Common myeloid progenitor, CD34-positive (primary cell): Measurements from ENCODE around the gene PYM1.
A peak's percentile ranks its signal among the peaks of the same experiment; 100 is the strongest.

ENCODE experiments used
- CTCF ChIA-PET: fragments of 350-600 bp; sonication (Branson Sonifier 250); formaldehyde crosslinking; loops from one replicate; lab custom pipeline; 2021; ENCODE audit warnings: antibody characterized with exemption; lab: Charles Lee
- POLR2A ChIA-PET: fragments of 350-600 bp; sonication (Branson Sonifier 250); formaldehyde crosslinking; loops from one replicate; lab custom pipeline; 2021; ENCODE audit warnings: antibody characterized with exemption; lab: Charles Lee
- DNase-seq, 3 donors: peaks; one replicate each; pipeline versions ENCODE4 v3.0.0 to v3.0.0-alpha.2; 2013
- H3K27ac ChIP-seq, 2 experiments: 1 replicate in 1 of 2; 2 replicates in 1 of 2; pipeline ENCODE4 v1.7.0; 2013; ENCODE audit warnings: inconsistent platforms in 2 of 2, low read length in 2 of 2, mild to moderate bottlenecking in 2 of 2, low read depth in 1 of 2, moderate library complexity in 1 of 2; ENCODE audit not compliant: severe bottlenecking in 2 of 2, insufficient read depth in 1 of 2, poor library complexity in 1 of 2
- H3K27me3 ChIP-seq, 5 experiments: replicated peaks in 2 of 5; 1 replicate in 3 of 5; 2 replicates in 2 of 5; pipeline versions ENCODE4 v1.6.1 to v1.7.0; 2013; ENCODE audit warnings: low read length in 4 of 5, mild to moderate bottlenecking in 2 of 5, moderate library complexity in 2 of 5, inconsistent platforms in 1 of 5; ENCODE audit not compliant: insufficient read depth in 5 of 5, control insufficient read depth in 4 of 5
- H3K36me3 ChIP-seq, 4 experiments: 1 replicate in 2 of 4; 2 replicates in 2 of 4; pipeline versions ENCODE4 v1.6.1 to v1.7.0; 2013; ENCODE audit warnings: low read length in 3 of 4, control low read depth in 1 of 4, mild to moderate bottlenecking in 1 of 4; ENCODE audit not compliant: control insufficient read depth in 4 of 4, insufficient read depth in 4 of 4
- H3K4me1 ChIP-seq, 4 experiments: 1 replicate in 3 of 4; 2 replicates in 1 of 4; pipeline versions ENCODE4 v1.6.1 to v1.7.1; 2013; ENCODE audit warnings: low read length in 3 of 4, mild to moderate bottlenecking in 3 of 4, control low read depth in 1 of 4, inconsistent platforms in 1 of 4, moderate library complexity in 1 of 4; ENCODE audit not compliant: control insufficient read depth in 4 of 4, insufficient read depth in 4 of 4; ENCODE audit errors: control extremely low read depth in 1 of 4
- H3K4me3 ChIP-seq, 7 experiments: 1 replicate in 4 of 7; 2 replicates in 3 of 7; pipeline versions ENCODE4 v1.5.1 to v1.7.0; 2013; ENCODE audit warnings: mild to moderate bottlenecking in 7 of 7, low read length in 6 of 7, moderate library complexity in 6 of 7, inconsistent platforms in 2 of 7, low read depth in 2 of 7, control low read depth in 1 of 7; ENCODE audit not compliant: insufficient read depth in 4 of 7, control insufficient read depth in 1 of 7; ENCODE audit errors: extremely low read depth in 1 of 7
- H3K9me3 ChIP-seq, 5 experiments: 1 replicate in 4 of 5; 2 replicates in 1 of 5; pipeline versions ENCODE4 v1.6.1 to v1.7.1; 2013; ENCODE audit warnings: low read length in 4 of 5, mild to moderate bottlenecking in 2 of 5, inconsistent platforms in 1 of 5, low read depth in 1 of 5, moderate library complexity in 1 of 5; ENCODE audit not compliant: control insufficient read depth in 4 of 5, insufficient read depth in 2 of 5; ENCODE audit errors: control extremely low read depth in 1 of 5
- WGBS: methylation state at CpG from one replicate; pipeline ENCODE4 v1.1.5; 2013; ENCODE audit not compliant: insufficient coverage; 5-methylcytosine and 5-hydroxymethylcytosine counted together

The PYM1 gene

DNA sequence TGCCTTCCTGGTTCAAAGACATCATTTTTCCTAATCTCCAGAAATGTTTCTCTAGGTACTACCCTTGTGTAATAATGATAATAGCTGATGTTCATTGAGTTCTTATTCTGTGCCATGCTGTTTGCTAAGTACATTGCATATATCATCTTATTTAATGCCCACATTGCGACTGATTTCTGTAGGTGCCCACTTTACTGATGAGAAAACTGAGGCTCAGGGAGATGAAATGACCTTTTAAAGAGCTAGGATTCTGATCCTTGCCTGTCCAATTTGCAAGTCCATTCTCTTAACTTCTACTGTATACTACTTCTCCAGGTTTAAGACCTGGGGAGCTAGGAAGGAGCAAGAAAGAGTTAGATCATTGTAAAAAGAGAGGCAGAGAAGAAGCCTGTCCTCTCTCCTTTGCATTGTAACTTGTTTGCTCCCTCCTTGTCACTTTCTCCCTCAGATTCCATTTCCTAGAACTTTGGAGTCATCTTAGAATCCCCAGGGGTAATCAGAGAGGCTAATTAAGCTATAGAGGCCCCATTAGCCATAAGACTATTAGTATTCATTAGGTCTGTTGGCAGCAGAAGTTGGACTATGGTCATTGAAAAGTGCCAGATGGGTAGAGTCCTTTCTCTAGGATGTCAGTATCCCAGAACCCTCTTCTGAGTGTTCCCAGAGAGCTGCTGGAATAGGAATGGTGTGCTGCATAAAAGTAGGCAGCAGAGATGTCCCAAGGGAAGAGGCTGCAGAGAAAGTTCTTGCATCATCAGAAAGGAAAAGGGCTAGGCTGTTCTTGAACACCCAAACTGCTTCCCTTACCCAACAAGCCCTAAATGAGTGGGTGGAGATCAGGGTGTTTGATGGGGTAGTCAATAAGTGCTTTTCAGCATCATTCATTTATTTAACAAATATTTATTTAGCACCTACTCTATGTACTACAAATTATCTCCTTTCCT is 6.4 kb upstream of the PYM1 start:
- H3K4me1 ChIP-seq, result peaks cover 12 to 45% (median 40%) of the 10 kb centered on the region in 4 experiments
- no peaks in the 10 kb centered on the region for H3K27me3 ChIP-seq
- H3K36me3 ChIP-seq, result peaks cover 8 to 38% (median 16%) of the 10 kb centered on the region in 4 experiments
- DNase-seq, result no peak
- WGBS, result 100% methylated on average over 1 of the region's 1 CpG
- ChIA-PET CTCF (interaction anchor here (0.6 to 5.7 kb wide), 12 partner anchors 8 to 194 kb away, joined by 3 to 27 read pairs (median 4); partner anchors contain the start of genes DNAJC14, ORMDL2 and SARNP), POLR2A (interaction anchor here (1.2 kb wide), 1 partner anchor 40 kb away, joined by 4 read pairs; no protein-coding TSS in a partner anchor)
- no peak overlapping the region for H3K4me3 ChIP-seq
- H3K9me3 ChIP-seq, result no peaks in the 10 kb centered on the region
- no peak overlapping the region for H3K27ac ChIP-seq

DNA sequence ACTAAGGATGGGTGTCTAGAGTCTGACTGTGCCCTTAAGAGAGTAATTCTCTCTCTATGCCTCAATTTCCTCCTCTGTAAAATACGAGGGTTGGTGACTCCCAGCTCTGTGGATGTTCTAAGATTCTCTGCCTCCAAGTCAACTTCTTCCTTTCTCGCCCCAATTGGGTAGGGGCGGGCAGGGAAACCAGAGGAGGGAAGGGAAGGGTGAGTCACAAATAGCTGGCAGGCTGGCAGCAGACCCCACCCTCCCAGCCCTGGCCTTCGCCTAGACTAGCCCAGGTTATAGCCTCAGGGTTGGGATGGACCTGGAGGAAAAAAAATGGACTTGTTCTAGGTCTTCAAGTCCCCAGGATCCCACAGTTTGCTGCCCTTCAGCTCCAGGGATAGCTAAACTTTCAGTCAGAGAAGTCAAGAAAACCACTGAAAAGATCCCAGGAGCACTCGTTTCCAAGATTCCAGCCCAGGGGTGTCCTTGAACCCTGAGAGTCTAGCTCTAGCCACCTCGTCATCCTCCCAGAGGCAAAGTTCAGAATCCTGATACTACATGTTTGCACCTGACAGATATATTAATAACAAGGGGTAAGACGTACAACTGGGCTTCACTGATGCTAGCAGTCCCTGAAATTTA is 5.6 kb upstream of the PYM1 start:
- DNase-seq, result peak in 2 of 3 donors; percentile 50
- WGBS, result 90% methylated on average over 3 of the region's 7 CpGs
- ChIA-PET POLR2A (interaction anchor here (1.2 kb wide), 1 partner anchor 41 kb away, joined by 4 read pairs; no protein-coding TSS in a partner anchor), CTCF (interaction anchor here (1.0 to 5.7 kb wide), 12 partner anchors 9 to 193 kb away, joined by 3 to 27 read pairs (median 4); partner anchors contain the start of genes DNAJC14, ORMDL2 and SARNP)
- peak overlapping the region in 4 of 7 experiments; percentile 77 to 95 (median 81) for H3K4me3 ChIP-seq
- H3K9me3 ChIP-seq, result no peaks in the 10 kb centered on the region
- H3K27me3 ChIP-seq, result no peaks in the 10 kb centered on the region
- peaks cover 15 to 52% (median 47%) of the 10 kb centered on the region in 4 experiments for H3K4me1 ChIP-seq
- H3K36me3 ChIP-seq, result peaks cover 2 to 30% (median 11%) of the 10 kb centered on the region in 4 experiments
- H3K27ac ChIP-seq, result peak overlapping the region in 1 of 2 experiments; percentile 75

DNA sequence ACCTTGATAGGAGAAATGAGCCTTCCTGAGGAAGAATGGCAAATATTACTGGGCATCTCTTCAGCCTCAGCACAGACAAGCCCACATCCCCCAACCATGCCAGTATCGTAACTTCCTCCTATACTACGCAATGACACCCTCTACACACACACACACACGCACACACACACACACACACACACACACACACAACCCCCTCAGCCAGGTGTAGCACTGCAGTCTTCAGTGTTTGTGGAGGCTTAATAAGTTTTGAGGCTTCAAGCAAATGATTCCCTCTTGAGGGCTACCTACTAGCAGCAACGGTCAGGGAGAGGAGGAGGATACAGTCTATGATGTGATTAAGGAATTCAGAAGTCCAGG is 4.8 kb upstream of the PYM1 start:
- Histone ChIP-seq H3K4me3 (peak overlapping the region; percentile 54 to 95 (median 80)), H3K36me3 (peaks cover 2 to 25% (median 8%) of the 10 kb centered on the region in 4 experiments), H3K27ac (peak overlapping the region; percentile 56 to 75), H3K27me3 (no peaks in the 10 kb centered on the region), H3K4me1 (peaks cover 16 to 58% (median 53%) of the 10 kb centered on the region in 4 experiments), H3K9me3 (no peaks in the 10 kb centered on the region)
- WGBS, result no CpG with 5 or more reads among the region's 4 CpGs
- CTCF ChIA-PET, result interaction anchor here (1.1 to 5.7 kb wide), 7 partner anchors 8 to 112 kb away, joined by 3 to 27 read pairs (median 6); no protein-coding TSS in a partner anchor
- POLR2A ChIA-PET, result no interaction called here
- peak; percentile 49 to 86 (median 73) for DNase-seq

DNA sequence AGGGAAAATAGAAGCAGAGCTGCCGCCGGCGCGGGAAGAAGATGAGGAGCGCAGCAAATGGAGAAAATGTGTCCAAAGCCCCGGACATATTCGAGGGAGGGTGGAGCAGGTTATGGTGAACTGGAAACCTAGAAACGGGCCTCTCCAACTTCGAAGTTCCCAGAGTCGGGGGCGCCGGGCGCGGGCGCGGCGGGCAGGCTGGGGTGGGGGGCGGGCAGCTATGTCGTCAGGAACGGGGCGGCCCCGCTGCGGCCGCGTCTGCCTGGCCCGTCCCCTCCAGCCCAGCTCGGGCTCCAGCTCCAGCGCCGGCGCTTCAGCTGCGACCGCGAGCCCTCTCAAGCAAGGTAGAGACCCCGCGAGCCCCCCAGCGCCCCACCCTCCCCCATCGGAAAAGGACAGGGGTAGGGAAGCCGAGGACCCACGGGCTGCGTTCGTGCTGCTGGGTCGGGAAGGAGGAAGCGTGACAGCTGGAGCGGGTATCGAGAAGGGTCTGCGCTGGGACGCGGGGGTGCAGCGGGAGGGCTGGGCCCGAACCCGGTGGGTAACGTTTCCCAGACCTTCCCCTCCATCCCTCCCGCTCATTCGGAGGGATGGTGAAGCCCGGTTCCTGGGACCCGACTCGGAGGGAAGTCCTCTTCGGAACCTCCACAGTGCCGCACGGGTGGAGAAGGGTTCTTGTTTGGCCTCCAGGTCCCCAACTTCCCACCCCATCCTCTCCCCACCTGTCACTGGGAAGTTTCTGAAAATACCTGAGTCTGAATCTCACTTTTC is 4.3 kb upstream of the PYM1 start:
- peak overlapping the region; percentile 54 to 95 (median 80) for H3K4me3 ChIP-seq
- H3K4me1 ChIP-seq, result peaks cover 16 to 60% (median 54%) of the 10 kb centered on the region in 4 experiments
- CTCF ChIA-PET, result interaction anchor here (0.9 to 5.7 kb wide), 7 partner anchors 8 to 198 kb away, joined by 3 to 27 read pairs (median 4); no protein-coding TSS in a partner anchor
- POLR2A ChIA-PET, result no interaction called here
- DNase-seq, result peak in 2 of 3 donors; percentile 37 to 54
- WGBS, result 0% methylated on average over 50 of the region's 60 CpGs
- peak overlapping the region; percentile 56 to 75 for H3K27ac ChIP-seq
- peaks cover 0 to 19% (median 5%) of the 10 kb centered on the region in 4 experiments for H3K36me3 ChIP-seq
- no peaks in the 10 kb centered on the region for H3K27me3 ChIP-seq
- no peaks in the 10 kb centered on the region for H3K9me3 ChIP-seq

DNA sequence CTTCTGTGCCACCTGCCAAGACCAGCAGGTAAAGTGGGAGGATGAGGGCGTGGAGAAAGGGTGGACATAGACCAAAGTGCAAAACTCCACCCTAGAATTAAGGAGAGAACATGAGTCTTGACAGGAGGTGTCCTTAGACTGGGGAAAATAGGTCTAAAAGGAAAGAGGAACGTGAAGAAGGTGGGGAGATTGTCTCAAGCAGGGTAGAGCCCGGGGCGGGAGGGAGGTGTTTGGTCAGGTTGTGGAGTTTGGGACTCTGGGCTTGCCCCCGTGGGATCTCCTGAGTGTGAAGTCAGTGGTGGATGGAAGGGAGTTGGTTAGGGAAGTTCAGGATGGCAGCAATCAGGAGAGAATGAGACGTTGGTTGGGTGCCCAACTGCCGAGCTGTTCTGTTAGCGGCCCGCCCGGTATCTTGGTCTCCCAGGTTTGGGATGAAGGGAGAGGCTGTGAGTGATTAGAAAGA is 3.7 kb upstream of the PYM1 start:
- CTCF ChIA-PET, result interaction anchor here (0.9 to 5.7 kb wide), 9 partner anchors 9 to 197 kb away, joined by 3 to 27 read pairs (median 4); partner anchors contain the start of gene DNAJC14
- Histone ChIP-seq H3K27me3 (no peaks in the 10 kb centered on the region), H3K36me3 (peaks cover 0 to 14% (median 2%) of the 10 kb centered on the region in 4 experiments), H3K9me3 (no peaks in the 10 kb centered on the region), H3K4me1 (peaks cover 17 to 62% (median 56%) of the 10 kb centered on the region in 4 experiments), H3K4me3 (peak overlapping the region; percentile 54 to 95 (median 80)), H3K27ac (peak overlapping the region; percentile 4 to 75)
- WGBS, result 9% methylated on average over 8 of the region's 10 CpGs
- POLR2A ChIA-PET, result no interaction called here
- no peak for DNase-seq

DNA sequence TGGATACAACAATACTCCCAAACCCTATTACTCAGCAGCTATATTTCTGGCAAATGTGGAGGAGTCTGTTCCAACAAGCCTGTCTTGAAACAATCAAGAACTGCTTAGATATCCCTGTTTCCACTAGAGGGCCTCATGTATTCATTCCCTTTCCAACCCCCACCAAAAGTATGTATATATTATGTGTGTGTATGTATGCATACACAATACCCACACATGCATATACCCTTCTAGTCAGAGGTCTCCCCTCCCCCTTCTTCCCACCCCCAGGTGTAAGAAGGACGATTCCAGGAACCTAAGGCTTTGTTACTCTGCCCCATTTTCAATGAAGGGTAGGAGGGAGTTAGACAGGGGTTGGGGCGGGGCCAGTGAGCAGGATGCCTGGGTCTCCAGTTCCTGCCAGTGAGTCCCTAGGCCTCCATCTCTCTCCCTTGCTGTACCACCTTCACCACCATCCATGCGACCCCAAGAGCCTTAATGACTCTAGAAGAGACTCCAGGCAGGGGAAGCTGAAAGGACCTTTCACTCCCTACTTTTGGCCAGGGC is 3.1 kb upstream of the PYM1 start, which contains the start of gene DGKA:
TSS of gene DGKA (plus strand) at position 392 of the 546 bp plus-strand sequence. CDS start 5,342 bp downstream, outside the sequence.
- Histone ChIP-seq H3K27ac (peak within 1 kb of the TSS; percentile 4 to 75), H3K9me3 (no peaks in the 10 kb centered on the region), H3K27me3 (no peaks in the 10 kb centered on the region), H3K4me3 (peak within 1 kb of the TSS; percentile 54 to 95 (median 80)), H3K4me1 (peaks cover 22 to 68% (median 61%) of the 10 kb centered on the region in 4 experiments), H3K36me3 (peaks cover 0 to 15% (median 0%) of the 10 kb centered on the region in 4 experiments)
- ChIA-PET POLR2A (no interaction called here), CTCF (interaction anchor here (0.7 to 5.7 kb wide), 16 partner anchors 10 to 197 kb away, joined by 3 to 27 read pairs (median 4); partner anchors contain the start of gene DNAJC14)
- WGBS, result no CpG with 5 or more reads among the region's 3 CpGs
- peak; percentile 62 to 77 (median 73) for DNase-seq
